Medulla oblongata (tissue), 1 donor: ENCODE data around the gene TP53BP1.

Experiments
- DNase-seq: peaks from one replicate; pipeline ENCODE4 v3.0.0-alpha.2; 2015; ENCODE audit errors: extremely low spot score

TP53BP1 gene

GRCh38 chr15:43487271-43487895 is 5.6 kb downstream of the TP53BP1 start:
- DNase-seq, result no peak

GRCh38 chr15:43484455-43484854 is 8.5 kb downstream of the TP53BP1 start:
- DNase-seq, result no peak

- peak; percentile 55 for DNase-seq
Measured at GRCh38 chr15:43483297-43484128, 9.4 kb downstream of the TP53BP1 start.

- no peak for DNase-seq
Measured at GRCh38 chr15:43473885-43474284, 19.1 kb downstream of the TP53BP1 start.

GRCh38 chr15:43471975-43472374 is 21.0 kb downstream of the TP53BP1 start:
- no peak for DNase-seq

- DNase-seq, result no peak
Measured at GRCh38 chr15:43469867-43470266, 23.1 kb downstream of the TP53BP1 start.

- DNase-seq, result no peak
Measured at GRCh38 chr15:43465100-43465499, 27.9 kb downstream of the TP53BP1 start.

- no peak for DNase-seq
Measured at GRCh38 chr15:43463998-43464397, 29.0 kb downstream of the TP53BP1 start.

- no peak for DNase-seq
Measured at GRCh38 chr15:43463507-43463906, 29.4 kb downstream of the TP53BP1 start.

- no peak for DNase-seq
Measured at GRCh38 chr15:43449981-43450380, 43.0 kb downstream of the TP53BP1 start.

- no peak for DNase-seq
Measured at GRCh38 chr15:43446344-43446743, 46.6 kb downstream of the TP53BP1 start.

- peak; percentile 24 for DNase-seq
Measured at GRCh38 chr15:43441316-43441715, 51.6 kb downstream of the TP53BP1 start.

- DNase-seq, result peak; percentile 93
Measured at GRCh38 chr15:43440721-43441281, 52.2 kb downstream of the TP53BP1 start.

- DNase-seq, result no peak
Measured at GRCh38 chr15:43439268-43439667, 53.7 kb downstream of the TP53BP1 start.

GRCh38 chr15:43436395-43436794 is 56.6 kb downstream of the TP53BP1 start:
- no peak for DNase-seq

- DNase-seq, result no peak
Measured at GRCh38 chr15:43434446-43434845, 58.5 kb downstream of the TP53BP1 start.

GRCh38 chr15:43433661-43434303 is 59.2 kb downstream of the TP53BP1 start:
- no peak for DNase-seq

- no peak for DNase-seq
Measured at GRCh38 chr15:43433165-43433564, 59.8 kb downstream of the TP53BP1 start.

GRCh38 chr15:43429687-43430086 is 63.3 kb downstream of the TP53BP1 start:
- no peak for DNase-seq

- DNase-seq, result no peak
Measured at GRCh38 chr15:43423793-43424192, 69.2 kb downstream of the TP53BP1 start.

GRCh38 chr15:43420876-43421275 is 72.1 kb downstream of the TP53BP1 start:
- DNase-seq, result no peak

GRCh38 chr15:43420435-43420834 is 72.5 kb downstream of the TP53BP1 start:
- no peak for DNase-seq
